IMR-90 (cell line): ENCODE data around the gene TXNDC11. TPM values are rescaled to one million over a fixed set of nuclear protein-coding genes. Genes with fewer than 3 reads are reported as not detected.

Experiments used
- ATAC-seq: fragments of 200-7000 bp; cut with Tn5 transposase; 2 replicates; pipeline ENCODE4 v1.9.1; 2020; ENCODE audit warnings: low read depth, mild to moderate bottlenecking, moderate library complexity
- BruUV-seq: library from RNA; stranded (reverse); fragments of 400-500 nt; replicated peaks from 2 replicates; lab custom pipeline; 2021; lab: Mats Ljungman, UMichigan
- CTCF ChIA-PET: fragments of 300-600 bp; formaldehyde crosslinking; extraction: SDS; loops from one replicate; lab custom pipeline; 2021; ENCODE audit warnings: antibody characterized with exemption; lab: Yijun Ruan, JAX
- POLR2A ChIA-PET: fragments of 300-600 bp; sonication (Branson Sonifier 250); formaldehyde crosslinking; loops from one replicate; lab custom pipeline; 2022; ENCODE audit warnings: antibody characterized with exemption; ENCODE audit not compliant: unreplicated experiment; lab: Charles Lee
- DNase-seq: peaks from one replicate; pipeline ENCODE4 v3.0.0; 2013
- H2AFZ ChIP-seq: replicated peaks from 2 replicates; pipeline ENCODE3; 2013; ENCODE audit warnings: low read length, mild to moderate bottlenecking; ENCODE audit not compliant: poor library complexity
- H2AK5ac ChIP-seq: 2 replicates; pipeline ENCODE4 v1.6.1; 2013; ENCODE audit warnings: low read depth, low read length, inconsistent platforms
- H2AK9ac ChIP-seq: replicated peaks from 2 replicates; pipeline ENCODE3; 2013; ENCODE audit warnings: mild to moderate bottlenecking, low read depth, low read length, moderate library complexity; ENCODE audit not compliant: poor library complexity
- H2BK120ac ChIP-seq: 2 replicates; pipeline ENCODE4 v1.6.1; 2013; ENCODE audit warnings: low read depth, low read length, inconsistent platforms
- H2BK15ac ChIP-seq: 3 replicates; pipeline ENCODE4 v1.6.1; 2013; ENCODE audit warnings: low read depth, low read length, inconsistent platforms
- H2BK20ac ChIP-seq: 2 replicates; pipeline ENCODE4 v1.6.1; 2013; ENCODE audit warnings: low read depth, mild to moderate bottlenecking, inconsistent platforms, low read length, moderate library complexity
- H2BK5ac ChIP-seq: 2 replicates; pipeline ENCODE4 v1.6.1; 2013; ENCODE audit warnings: mild to moderate bottlenecking, low read depth, low read length, inconsistent platforms; ENCODE audit not compliant: poor library complexity, severe bottlenecking
- H3K14ac ChIP-seq: replicated peaks from 2 replicates; pipeline ENCODE4 v1.6.1; 2013; ENCODE audit warnings: low read depth, low read length, inconsistent platforms
- H3K18ac ChIP-seq: 2 replicates; pipeline ENCODE4 v1.6.1; 2013; ENCODE audit warnings: low read depth, low read length, control low read depth
- H3K23ac ChIP-seq: 2 replicates; pipeline ENCODE4 v1.6.1; 2013; ENCODE audit warnings: low read depth, low read length, inconsistent platforms
- H3K27ac ChIP-seq: 2 replicates; pipeline ENCODE4 v1.5.1; 2013; ENCODE audit warnings: mild to moderate bottlenecking, control low read depth, low read length; ENCODE audit not compliant: insufficient read depth
- H3K27me3 ChIP-seq: 2 replicates; pipeline ENCODE4 v1.6.1; 2013; ENCODE audit warnings: low read length; ENCODE audit not compliant: control insufficient read depth, insufficient read depth
- H3K36me3 ChIP-seq: 2 replicates; pipeline ENCODE4 v1.6.1; 2013; ENCODE audit warnings: low read length, mixed read lengths; ENCODE audit not compliant: control insufficient read depth, insufficient read depth
- H3K4ac ChIP-seq: 2 replicates; pipeline ENCODE4 v1.6.1; 2013; ENCODE audit warnings: low read depth, low read length, inconsistent platforms
- H3K4me1 ChIP-seq: 2 replicates; pipeline ENCODE4 v1.6.1; 2013; ENCODE audit warnings: low read length, mixed read lengths; ENCODE audit not compliant: control insufficient read depth, insufficient read depth
- H3K4me2 ChIP-seq: 2 replicates; pipeline ENCODE4 v1.6.1; 2013; ENCODE audit warnings: low read depth, mild to moderate bottlenecking, control low read depth, low read length, moderate library complexity
- H3K4me3 ChIP-seq: 2 replicates; pipeline ENCODE4 v1.5.1; 2013; ENCODE audit warnings: low read depth, mild to moderate bottlenecking, control low read depth, low read length, moderate library complexity; ENCODE audit not compliant: insufficient read depth
- H3K56ac ChIP-seq: 2 replicates; pipeline ENCODE4 v1.6.1; 2013; ENCODE audit warnings: low read length, inconsistent platforms; ENCODE audit not compliant: insufficient read depth; ENCODE audit errors: extremely low read depth
- H3K79me1 ChIP-seq, 2 experiments: 2 replicates each; pipeline ENCODE4 v1.6.1; 2013; ENCODE audit warnings: low read length in 2 of 2, inconsistent platforms in 1 of 2, low read depth in 1 of 2
- H3K9ac ChIP-seq: 2 replicates; pipeline ENCODE4 v1.6.1; 2013; ENCODE audit warnings: low read depth, low read length, control low read depth
- H3K9me1 ChIP-seq: 2 replicates; pipeline ENCODE4 v1.6.1; 2013; ENCODE audit warnings: low read length, inconsistent platforms; ENCODE audit not compliant: insufficient read depth
- H3K9me3 ChIP-seq: 2 replicates; pipeline ENCODE4 v1.6.1; 2013; ENCODE audit warnings: low read length; ENCODE audit not compliant: control insufficient read depth, insufficient read depth
- H4K20me1 ChIP-seq: 2 replicates; pipeline ENCODE4 v1.6.1; 2013; ENCODE audit warnings: low read length, inconsistent platforms; ENCODE audit not compliant: insufficient read depth
- H4K5ac ChIP-seq: 2 replicates; pipeline ENCODE4 v1.6.1; 2013; ENCODE audit warnings: mild to moderate bottlenecking, low read depth, low read length, control low read depth
- H4K8ac ChIP-seq, 2 experiments: 2 replicates each; pipeline ENCODE4 v1.6.1; 2013; ENCODE audit warnings: low read depth in 2 of 2, low read length in 2 of 2, control low read depth in 1 of 2, inconsistent platforms in 1 of 2
- H4K91ac ChIP-seq: 2 replicates; pipeline ENCODE4 v1.6.1; 2013; ENCODE audit warnings: low read depth, low read length, inconsistent platforms; ENCODE audit not compliant: insufficient read depth
- FOS ChIP-seq: fragments of 150-350 bp; IDR thresholded peaks from 2 replicates; pipeline ENCODE4 v1.6.1; 2016; ENCODE audit warnings: low read depth, low read length
- SMC3 ChIP-seq: fragments of 150-350 bp; IDR thresholded peaks from 2 replicates; pipeline ENCODE4 v1.6.1; 2016; ENCODE audit warnings: low read depth, mild to moderate bottlenecking, antibody characterized with exemption, low read length, moderate library complexity
- USF2 ChIP-seq: fragments of 150-350 bp; IDR thresholded peaks from 2 replicates; pipeline ENCODE4 v1.6.1; 2017; ENCODE audit warnings: mild to moderate bottlenecking, antibody characterized with exemption, low read length, low read depth
- WGBS, 2 experiments: methylation state at CpG; one replicate each; pipeline versions ENCODE4 v1.1.5 to v1.1.7; 2013; ENCODE audit warnings: missing lambda C conversion rate in 2 of 2; ENCODE audit not compliant: insufficient read length in 1 of 2; ENCODE audit errors: extremely low coverage in 2 of 2; 5-methylcytosine and 5-hydroxymethylcytosine counted together
- dilution Hi-C: fragments of 300-500 bp; cut with HindIII; formaldehyde crosslinking; loops from one replicate; pipeline ENCODE4 v1.14.3; 2018; ENCODE audit warnings: low sequenced_read_pairs; ENCODE audit not compliant: unreplicated experiment
- in situ Hi-C: fragments of 300-500 bp; cut with MboI; formaldehyde crosslinking; loops from 3 replicates; pipeline ENCODE4 v1.14.3; 2019; ENCODE audit warnings: low sequenced_read_pairs, inconsistent platforms, mixed read lengths
- intact Hi-C: fragments of 100-400 bp; cut with micrococcal nuclease; formaldehyde crosslinking; loops from 2 replicates; pipeline ENCODE4 v1.10.0; 2022
- polyA plus RNA-seq, 3 experiments: library from polyadenylated mRNA; depleted of rRNA; stranded (reverse); fragments of >200 nt; gene quantifications; 2 replicates each; pipeline ENCODE4 v1.2.3, GENCODE V29; 2012; ENCODE audit warnings: low replicate concordance in 1 of 3
- total RNA-seq: library from RNA; depleted of rRNA; stranded (reverse); fragments of >200 nt; gene quantifications from 2 replicates; pipeline ENCODE4 v1.2.3, GENCODE V29; 2012

The TXNDC11 gene
- total and polyA plus RNA-seq, 2 of the 4 experiments (the other 2 are of a cell fraction), result 25.3 to 42.9 TPM

- in situ Hi-C loops, result no loop called here
- H3K4me1 ChIP-seq, result peaks cover 5% of the 10 kb centered on the region
- H2BK120ac ChIP-seq, result no peak overlapping the region
- H3K9me1 ChIP-seq, result peaks cover 5% of the 10 kb centered on the region; the same call in 1 of the 2 replicates
- no peak overlapping the region for H3K9ac ChIP-seq
- ChIA-PET POLR2A (interaction anchor here (0.6 kb wide), 1 partner anchor 97 kb away, joined by 3 read pairs; no protein-coding TSS in a partner anchor), CTCF (no interaction called here)
- H3K4ac ChIP-seq, result no peak overlapping the region
- TF ChIP-seq SMC3, result no peak
- no peak for TF ChIP-seq USF2
- no peak for TF ChIP-seq FOS
- no peaks in the 10 kb centered on the region for H3K27me3 ChIP-seq
- no peak overlapping the region for H2AFZ ChIP-seq
- no peak overlapping the region for H3K4me2 ChIP-seq
- no peak overlapping the region for H2BK5ac ChIP-seq
- no peak overlapping the region for H3K4me3 ChIP-seq
- BruUV-seq, result no TSS peak
- H3K23ac ChIP-seq, result no peak overlapping the region
- H2AK5ac ChIP-seq, result no peak overlapping the region
- no CpG with 5 or more reads among the region's 3 CpGs for WGBS, 2 experiments
- ATAC-seq (no peak), DNase-seq (no peak)
- H3K9me3 ChIP-seq, result no peaks in the 10 kb centered on the region
- no peak overlapping the region for H3K18ac ChIP-seq
- H4K20me1 ChIP-seq, result peaks cover 3% of the 10 kb centered on the region; the same call in 1 of the 2 replicates
- no peak overlapping the region for H4K8ac ChIP-seq
- intact Hi-C loops, result no loop called here
- no peak overlapping the region for H4K91ac ChIP-seq
- H3K27ac ChIP-seq, result no peak overlapping the region
- H3K36me3 ChIP-seq, result peaks cover 51% of the 10 kb centered on the region
- H3K14ac ChIP-seq, result no peak overlapping the region
- no peak overlapping the region for H2AK9ac ChIP-seq
- dilution Hi-C loops, result no loop called here
- no peak overlapping the region for H2BK15ac ChIP-seq
- no peak overlapping the region for H4K5ac ChIP-seq
- H3K56ac ChIP-seq, result no peak overlapping the region
- H2BK20ac ChIP-seq, result no peak overlapping the region
- H3K79me1 ChIP-seq, result peaks cover 16 to 48% of the 10 kb centered on the region in 2 experiments
Observed at GRCh38 chr16:11756248-11756647, 13.6 kb upstream of the TXNDC11 start.
